Glutamatergic neuron (in vitro differentiated cells): Measurements from ENCODE around the gene BIN1. TPM values are rescaled to one million over a fixed set of nuclear protein-coding genes. Genes with fewer than 3 reads are reported as not detected.

ENCODE experiments used
- DNase-seq: peaks from one replicate; pipeline ENCODE4 v3.0.0; 2022
- H3K27ac Mint-ChIP-seq: one replicate; pipeline ENCODE4 v1.8.0; 2020; ENCODE audit warnings: mild to moderate bottlenecking, mixed read lengths, inconsistent platforms; ENCODE audit not compliant: unreplicated experiment
- H3K27me3 Mint-ChIP-seq: one replicate; pipeline ENCODE4 v1.8.0; 2020; ENCODE audit warnings: mild to moderate bottlenecking, moderate library complexity, mixed read lengths, inconsistent platforms; ENCODE audit not compliant: unreplicated experiment
- H3K36me3 Mint-ChIP-seq: one replicate; pipeline ENCODE4 v1.8.0; 2020; ENCODE audit warnings: mild to moderate bottlenecking, mixed read lengths, inconsistent platforms; ENCODE audit not compliant: unreplicated experiment
- H3K4me1 Mint-ChIP-seq: one replicate; pipeline ENCODE4 v1.8.0; 2020; ENCODE audit warnings: mild to moderate bottlenecking, low read depth, mixed read lengths, inconsistent platforms; ENCODE audit not compliant: unreplicated experiment
- H3K4me3 Mint-ChIP-seq: one replicate; pipeline ENCODE4 v1.8.0; 2020; ENCODE audit warnings: mild to moderate bottlenecking, mixed read lengths, inconsistent platforms; ENCODE audit not compliant: unreplicated experiment
- H3K9me3 Mint-ChIP-seq: one replicate; pipeline ENCODE4 v1.8.0; 2020; ENCODE audit warnings: mild to moderate bottlenecking, moderate library complexity, mixed read lengths, inconsistent platforms; ENCODE audit not compliant: unreplicated experiment
- total RNA-seq: library from RNA; stranded (reverse); fragmentation: NEBNext Ultra II Directional; extraction: Animal tissue kit (Norgen Biotek cat#: 25700); gene quantifications from one replicate; pipeline ENCODE4 v1.2.1, GENCODE V29; 2021; ENCODE audit not compliant: unreplicated experiment
- TF ChIP-seq, protein P1 (sequence below): fragments of 200-600 bp; sonication (generic); IDR thresholded peaks from one replicate; pipeline ENCODE4 v1.5.0; 2021; ENCODE audit not compliant: partially characterized antibody, unreplicated experiment

BIN1 gene
- total RNA-seq, 1 donor from 2014 or later, result 176 TPM

GRCh38 chr2:127087791-127088495 lies 19.0 kb downstream of the BIN1 start:
- TF ChIP-seq, protein P1, sequence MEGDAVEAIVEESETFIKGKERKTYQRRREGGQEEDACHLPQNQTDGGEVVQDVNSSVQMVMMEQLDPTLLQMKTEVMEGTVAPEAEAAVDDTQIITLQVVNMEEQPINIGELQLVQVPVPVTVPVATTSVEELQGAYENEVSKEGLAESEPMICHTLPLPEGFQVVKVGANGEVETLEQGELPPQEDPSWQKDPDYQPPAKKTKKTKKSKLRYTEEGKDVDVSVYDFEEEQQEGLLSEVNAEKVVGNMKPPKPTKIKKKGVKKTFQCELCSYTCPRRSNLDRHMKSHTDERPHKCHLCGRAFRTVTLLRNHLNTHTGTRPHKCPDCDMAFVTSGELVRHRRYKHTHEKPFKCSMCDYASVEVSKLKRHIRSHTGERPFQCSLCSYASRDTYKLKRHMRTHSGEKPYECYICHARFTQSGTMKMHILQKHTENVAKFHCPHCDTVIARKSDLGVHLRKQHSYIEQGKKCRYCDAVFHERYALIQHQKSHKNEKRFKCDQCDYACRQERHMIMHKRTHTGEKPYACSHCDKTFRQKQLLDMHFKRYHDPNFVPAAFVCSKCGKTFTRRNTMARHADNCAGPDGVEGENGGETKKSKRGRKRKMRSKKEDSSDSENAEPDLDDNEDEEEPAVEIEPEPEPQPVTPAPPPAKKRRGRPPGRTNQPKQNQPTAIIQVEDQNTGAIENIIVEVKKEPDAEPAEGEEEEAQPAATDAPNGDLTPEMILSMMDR, result no peak
- Mint-ChIP-seq H3K36me3 (no peaks in the 10 kb centered on the region), H3K4me3 (no peak overlapping the region), H3K9me3 (peaks cover 10% of the 10 kb centered on the region), H3K27me3 (peaks cover 17% of the 10 kb centered on the region), H3K4me1 (peaks cover 22% of the 10 kb centered on the region), H3K27ac (peak overlapping the region; percentile 43)
- no peak for DNase-seq

DNA sequence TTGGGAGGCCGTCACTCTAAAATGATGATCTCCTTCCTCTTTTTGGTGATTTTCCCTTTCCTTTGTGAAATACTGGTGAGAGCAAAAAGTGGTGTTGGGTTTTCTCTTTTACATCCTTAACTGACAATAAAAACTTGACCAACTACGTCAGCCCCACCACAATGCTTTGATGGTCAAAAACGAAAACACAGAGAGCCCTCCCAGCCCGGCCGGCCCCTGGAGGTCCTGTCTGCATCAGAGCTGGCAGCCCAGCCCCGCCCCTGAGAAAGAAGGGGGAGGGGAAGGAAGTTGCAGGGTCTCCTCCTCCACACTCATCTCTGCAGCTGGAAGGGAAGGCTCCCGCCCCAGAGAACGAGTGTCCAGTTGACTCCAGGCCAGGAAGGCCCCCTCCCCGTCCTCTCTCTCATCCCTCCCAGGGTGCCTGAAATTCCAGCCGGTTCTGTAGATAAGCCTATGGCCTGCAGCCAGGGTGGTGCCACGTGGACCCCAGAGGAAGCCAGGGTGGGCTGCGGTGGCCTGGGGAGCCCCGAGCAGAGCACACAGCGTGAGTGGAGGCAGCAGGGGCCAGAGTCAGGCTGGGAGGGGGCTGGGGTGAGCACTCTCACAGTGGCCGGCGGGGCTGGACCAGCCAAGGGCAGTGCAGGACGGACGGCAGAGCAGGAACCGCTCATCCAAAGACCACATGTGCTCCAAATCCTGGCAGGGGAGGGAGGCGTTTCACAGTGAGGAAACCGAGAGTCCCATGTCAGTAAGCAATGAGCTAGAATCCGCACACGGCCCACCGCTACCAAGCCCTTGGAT lies 19.8 kb downstream of the BIN1 start:
- no peaks in the 10 kb centered on the region for H3K36me3 Mint-ChIP-seq
- peak overlapping the region; percentile 38 for H3K4me3 Mint-ChIP-seq
- H3K4me1 Mint-ChIP-seq, result peaks cover 22% of the 10 kb centered on the region
- peak overlapping the region; percentile 83 for H3K27ac Mint-ChIP-seq
- DNase-seq, result peak; percentile 73
- H3K9me3 Mint-ChIP-seq, result peaks cover 13% of the 10 kb centered on the region
- TF ChIP-seq, protein P1, result no peak
- H3K27me3 Mint-ChIP-seq, result peaks cover 17% of the 10 kb centered on the region

DNA sequence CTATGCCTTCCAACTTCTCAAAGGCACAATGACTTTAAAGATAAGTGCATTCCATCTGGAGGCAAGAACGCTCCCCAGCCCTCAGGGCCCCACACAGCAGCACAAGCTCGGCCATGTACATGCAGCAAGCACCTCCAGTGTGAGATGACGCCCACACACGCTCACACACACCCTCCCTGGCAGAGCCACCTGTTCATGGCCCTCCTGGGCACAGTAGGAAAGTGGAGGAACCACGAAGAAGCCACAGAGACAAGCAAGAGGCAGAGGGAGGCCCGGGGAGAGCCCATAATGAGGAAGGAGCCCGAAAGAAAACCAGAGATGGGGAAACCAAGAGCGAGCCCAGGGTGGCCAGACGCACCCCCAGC lies 21.7 kb downstream of the BIN1 start:
- H3K36me3 Mint-ChIP-seq, result no peaks in the 10 kb centered on the region
- peaks cover 15% of the 10 kb centered on the region for H3K9me3 Mint-ChIP-seq
- no peak overlapping the region for H3K4me3 Mint-ChIP-seq
- DNase-seq, result no peak
- TF ChIP-seq, protein P1, result no peak
- peaks cover 15% of the 10 kb centered on the region for H3K27me3 Mint-ChIP-seq
- H3K27ac Mint-ChIP-seq, result no peak overlapping the region
- H3K4me1 Mint-ChIP-seq, result peaks cover 24% of the 10 kb centered on the region

- Mint-ChIP-seq H3K27ac (no peak overlapping the region), H3K4me1 (peaks cover 24% of the 10 kb centered on the region)
Observed at GRCh38 chr2:127084611-127085316, 22.2 kb downstream of the BIN1 start.

More at GRCh38 chr2:127084611-127085316, 22.2 kb downstream of the BIN1 start:
- TF ChIP-seq, protein P1, result no peak
- Mint-ChIP-seq H3K9me3 (peaks cover 15% of the 10 kb centered on the region), H3K27me3 (peaks cover 15% of the 10 kb centered on the region), H3K36me3 (no peaks in the 10 kb centered on the region), H3K4me3 (no peak overlapping the region)
- DNase-seq, result no peak
